HUES6 (cell line): ENCODE results near the gene ACOX2.

Source experiments
- H3K27ac ChIP-seq: 2 replicates; pipeline ENCODE4 v1.7.0; 2013; ENCODE audit warnings: low read depth, mild to moderate bottlenecking, low read length, inconsistent platforms
- H3K27me3 ChIP-seq: 2 replicates; pipeline ENCODE4 v1.6.1; 2013; ENCODE audit warnings: low read length; ENCODE audit not compliant: control insufficient read depth, insufficient read depth
- H3K36me3 ChIP-seq: 2 replicates; pipeline ENCODE4 v1.6.1; 2013; ENCODE audit warnings: low read length; ENCODE audit not compliant: control insufficient read depth, insufficient read depth
- H3K4me1 ChIP-seq: 2 replicates; pipeline ENCODE4 v1.6.1; 2013; ENCODE audit warnings: low read length; ENCODE audit not compliant: control insufficient read depth, insufficient read depth
- H3K4me3 ChIP-seq: 2 replicates; pipeline ENCODE4 v1.5.1; 2013; ENCODE audit warnings: low read depth, low read length
- H3K9ac ChIP-seq: one replicate; pipeline ENCODE4 v1.6.1; 2013; ENCODE audit warnings: mild to moderate bottlenecking, low read length
- H3K9me3 ChIP-seq: 2 replicates; pipeline ENCODE4 v1.6.1; 2013; ENCODE audit warnings: low read depth, low read length; ENCODE audit not compliant: control insufficient read depth, insufficient read depth

ACOX2 gene

GRCh38 chr3:58495101-58495500, 41.9 kb downstream of the ACOX2 start:
- H3K9ac ChIP-seq: no peak overlapping the region
- no peak overlapping the region for H3K27ac ChIP-seq
- no peaks in the 10 kb centered on the region for H3K27me3 ChIP-seq
- peak overlapping the region; percentile 77; the same call in 1 of the 2 replicates for H3K4me3 ChIP-seq
- H3K36me3 ChIP-seq: peaks cover 9% of the 10 kb centered on the region; the same call in 1 of the 2 replicates
- H3K9me3 ChIP-seq: no peaks in the 10 kb centered on the region
- peaks cover 47% of the 10 kb centered on the region for H3K4me1 ChIP-seq

DNA sequence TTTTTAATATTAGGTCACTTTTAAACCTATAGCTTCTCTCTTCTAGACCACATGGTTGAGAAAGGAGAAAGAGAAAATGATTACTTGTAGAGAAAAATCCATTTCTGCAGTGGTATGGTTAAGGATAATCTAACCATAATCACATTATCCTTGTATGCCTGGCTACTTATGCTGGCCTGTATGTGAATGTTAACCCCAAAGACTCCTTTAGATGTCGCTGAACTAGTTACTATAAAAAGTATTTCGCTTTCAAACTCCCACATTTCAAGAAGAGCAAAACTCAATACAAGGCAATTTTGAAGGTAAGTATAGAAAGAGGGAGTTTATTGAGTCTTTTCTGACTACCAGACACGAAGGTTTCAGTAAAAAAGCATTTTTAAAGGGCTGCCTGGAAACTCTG, 42.9 kb downstream of the ACOX2 start:
- no peaks in the 10 kb centered on the region for H3K9me3 ChIP-seq
- peak overlapping the region; percentile 47 for H3K9ac ChIP-seq
- H3K27ac ChIP-seq: no peak overlapping the region
- H3K36me3 ChIP-seq: peaks cover 1% of the 10 kb centered on the region; the same call in 1 of the 2 replicates
- no peaks in the 10 kb centered on the region for H3K27me3 ChIP-seq
- H3K4me1 ChIP-seq: peaks cover 49% of the 10 kb centered on the region
- H3K4me3 ChIP-seq: peak overlapping the region; percentile 77

GRCh38 chr3:58492494-58492905, 44.5 kb downstream of the ACOX2 start:
- H3K27ac ChIP-seq: no peak overlapping the region; the same call in 1 of the 2 replicates
- H3K4me1 ChIP-seq: peaks cover 56% of the 10 kb centered on the region

DNA sequence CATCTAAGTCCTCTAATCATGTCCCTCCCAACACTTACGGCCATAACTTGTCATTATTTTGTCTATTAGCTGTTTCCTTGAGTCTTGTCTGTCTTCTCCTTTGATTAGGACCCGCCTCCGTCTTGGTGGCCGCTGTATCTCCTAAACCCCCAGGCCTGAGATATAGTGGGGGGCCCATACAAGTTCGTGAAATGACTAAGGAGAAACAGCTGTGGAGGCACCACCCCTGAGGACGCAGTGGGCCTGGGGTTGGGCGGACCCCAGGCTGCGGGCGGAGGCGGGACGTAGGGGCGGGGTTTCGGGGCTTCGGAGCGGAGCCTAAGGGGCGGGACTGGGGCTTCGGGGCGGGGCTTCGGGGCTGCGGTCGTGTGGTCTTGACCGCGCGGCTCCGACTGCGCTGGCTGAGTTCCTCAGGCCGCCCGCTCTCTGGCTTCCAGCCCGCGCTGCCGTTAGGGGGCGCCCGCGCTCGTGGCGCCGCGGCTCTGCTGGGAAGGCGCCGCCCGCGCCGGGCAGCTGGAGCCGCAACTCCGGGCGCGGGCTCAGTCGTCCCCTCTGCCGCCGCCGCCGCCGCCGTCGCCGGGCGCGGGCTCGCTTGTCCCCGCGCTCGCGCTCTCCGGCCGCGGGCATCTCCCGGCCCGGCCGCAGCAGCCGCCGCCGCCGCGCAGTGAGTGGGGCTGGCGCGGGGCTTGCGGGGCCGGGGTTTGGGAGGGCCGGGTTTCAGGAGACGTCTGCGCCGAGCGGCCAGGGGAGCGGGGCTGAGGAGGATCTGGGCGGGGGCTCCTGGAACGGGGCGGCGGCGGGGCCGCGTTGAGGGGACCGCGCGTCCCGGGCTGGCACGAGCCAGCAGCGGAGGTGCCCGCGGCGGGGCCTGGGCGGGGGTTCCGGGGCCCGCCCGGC, 45.2 kb downstream of the ACOX2 start, which contains the start of gene KCTD6:
Gene KCTD6 (plus strand): TSS at position 591 of the 897 bp plus-strand sequence. CDS start 6,660 bp downstream, outside the sequence.
- H3K4me1 ChIP-seq: peaks cover 55% of the 10 kb centered on the region
- peak within 1 kb of the TSS; percentile 83 for H3K9ac ChIP-seq
- no peaks in the 10 kb centered on the region for H3K36me3 ChIP-seq
- H3K27ac ChIP-seq: peak within 1 kb of the TSS; percentile 1; the same call in 1 of the 2 replicates
- H3K9me3 ChIP-seq: no peaks in the 10 kb centered on the region
- peak within 1 kb of the TSS; percentile 77 for H3K4me3 ChIP-seq
- H3K27me3 ChIP-seq: no peaks in the 10 kb centered on the region

More at GRCh38 chr3:58492494-58492905, 44.5 kb downstream of the ACOX2 start:
- Histone ChIP-seq H3K27me3 (no peaks in the 10 kb centered on the region), H3K4me3 (peak overlapping the region; percentile 77), H3K9me3 (no peaks in the 10 kb centered on the region), H3K36me3 (no peaks in the 10 kb centered on the region), H3K9ac (peak overlapping the region; percentile 83)

GRCh38 chr3:58490860-58491501, 46.0 kb downstream of the ACOX2 start:
- Histone ChIP-seq H3K36me3 (no peaks in the 10 kb centered on the region), H3K4me1 (peaks cover 48% of the 10 kb centered on the region), H3K9ac (peak overlapping the region; percentile 56), H3K27ac (peak overlapping the region; percentile 1; the same call in 1 of the 2 replicates), H3K9me3 (no peaks in the 10 kb centered on the region), H3K4me3 (peak overlapping the region; percentile 59), H3K27me3 (no peaks in the 10 kb centered on the region)

DNA sequence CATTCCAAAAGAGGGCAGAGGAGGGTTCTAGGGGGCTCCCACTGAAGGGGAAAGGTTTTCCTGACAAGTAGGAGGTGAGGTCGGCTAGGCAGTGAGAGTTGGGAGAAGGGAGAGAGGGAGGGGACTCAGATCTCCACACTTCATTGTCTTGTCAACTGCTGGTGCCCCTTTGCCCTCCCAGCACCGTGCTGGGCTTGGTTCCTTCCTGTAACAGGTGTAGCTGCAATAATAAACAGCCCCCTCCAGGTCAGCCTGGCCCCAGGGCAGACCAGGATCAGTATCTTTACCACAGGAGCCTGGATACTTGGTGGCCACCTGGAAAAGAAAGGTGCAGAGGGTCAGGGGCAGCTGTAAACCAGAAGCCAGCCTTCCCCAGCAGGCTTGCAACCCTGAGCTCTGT, 48.0 kb downstream of the ACOX2 start:
- Histone ChIP-seq H3K4me1 (peaks cover 41% of the 10 kb centered on the region), H3K9ac (no peak overlapping the region), H3K9me3 (no peaks in the 10 kb centered on the region), H3K27ac (no peak overlapping the region), H3K36me3 (no peaks in the 10 kb centered on the region), H3K4me3 (no peak overlapping the region), H3K27me3 (no peaks in the 10 kb centered on the region)

GRCh38 chr3:58487140-58487886, 49.7 kb downstream of the ACOX2 start:
- Histone ChIP-seq H3K4me1 (peaks cover 32% of the 10 kb centered on the region), H3K27me3 (no peaks in the 10 kb centered on the region), H3K27ac (no peak overlapping the region), H3K9ac (no peak overlapping the region), H3K36me3 (no peaks in the 10 kb centered on the region), H3K9me3 (no peaks in the 10 kb centered on the region), H3K4me3 (no peak overlapping the region)

GRCh38 chr3:58485801-58486435, 51.1 kb downstream of the ACOX2 start:
- H3K9ac ChIP-seq: no peak overlapping the region
- no peaks in the 10 kb centered on the region for H3K36me3 ChIP-seq
- no peak overlapping the region for H3K4me3 ChIP-seq
- peaks cover 26% of the 10 kb centered on the region for H3K4me1 ChIP-seq
- H3K27ac ChIP-seq: no peak overlapping the region
- H3K27me3 ChIP-seq: no peaks in the 10 kb centered on the region
- no peaks in the 10 kb centered on the region for H3K9me3 ChIP-seq

DNA sequence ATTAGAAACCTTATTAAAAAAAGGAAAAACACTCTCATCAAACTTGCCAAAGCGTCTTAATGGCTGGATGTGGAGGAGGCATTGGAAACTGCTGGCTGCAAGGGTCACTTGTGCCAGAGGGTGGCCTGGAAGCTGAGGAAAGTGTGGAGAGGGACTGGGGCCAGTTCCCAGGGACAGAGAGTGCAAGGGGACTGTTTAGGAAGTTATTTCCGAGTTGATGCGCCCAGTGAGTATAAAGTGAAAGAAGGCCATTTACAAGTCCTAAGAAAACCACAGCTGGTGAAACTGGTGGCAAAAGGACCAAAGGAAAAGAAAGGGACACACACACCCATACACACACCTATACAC, 52.3 kb downstream of the ACOX2 start:
- Histone ChIP-seq H3K4me3 (no peak overlapping the region), H3K27me3 (no peaks in the 10 kb centered on the region), H3K4me1 (peaks cover 24% of the 10 kb centered on the region), H3K27ac (no peak overlapping the region), H3K9ac (no peak overlapping the region), H3K9me3 (no peaks in the 10 kb centered on the region), H3K36me3 (no peaks in the 10 kb centered on the region)

DNA sequence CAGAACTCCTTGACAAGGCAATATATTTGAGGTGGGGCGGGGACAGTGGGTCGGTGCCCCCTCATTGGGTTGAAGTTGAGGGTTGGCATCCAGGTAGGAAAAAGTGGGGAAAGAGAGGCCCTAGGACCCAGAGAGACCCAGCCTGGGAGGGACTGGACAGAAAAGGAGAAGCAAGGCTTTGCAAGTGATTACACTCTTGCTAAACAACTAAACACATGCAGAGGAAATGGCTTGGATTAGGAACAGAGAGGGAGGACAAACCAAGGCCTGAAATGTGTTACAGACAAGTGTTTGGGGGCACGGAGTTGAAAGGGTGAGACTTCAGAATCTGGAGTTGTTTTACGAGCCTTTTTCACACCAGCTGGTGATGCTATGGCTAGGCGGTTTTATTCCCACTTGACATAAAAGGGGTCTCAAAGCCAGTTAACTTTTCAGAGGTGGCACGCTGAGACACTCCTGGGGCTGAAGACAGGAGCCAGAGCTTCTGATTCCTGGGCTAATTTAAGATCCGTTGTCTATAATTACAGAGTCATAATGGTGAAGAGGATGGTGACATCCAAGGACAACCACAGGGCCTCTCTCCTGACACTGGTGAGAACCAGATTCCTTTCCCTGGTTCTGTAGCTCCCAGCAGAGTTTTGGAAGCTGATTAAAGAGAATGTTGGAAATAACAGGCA, 52.8 kb downstream of the ACOX2 start:
- 0 out of 2 replicates have a peak, but pooled peaks cover under 1% of the 10 kb centered on the region for H3K9me3 ChIP-seq
- H3K27ac ChIP-seq: no peak overlapping the region
- no peaks in the 10 kb centered on the region for H3K27me3 ChIP-seq
- no peak overlapping the region for H3K4me3 ChIP-seq
- H3K4me1 ChIP-seq: peaks cover 23% of the 10 kb centered on the region
- H3K9ac ChIP-seq: no peak overlapping the region
- H3K36me3 ChIP-seq: no peaks in the 10 kb centered on the region
